Liver (tissue), 9 donors: ENCODE measurements around the gene OR1J1. TPM values are rescaled to one million over a fixed set of nuclear protein-coding genes. Genes with fewer than 3 reads are reported as not detected.

Source experiments
- DNase-seq: peaks from one replicate; pipeline ENCODE4 v3.0.0-alpha.2; 2017; ENCODE audit warnings: low spot score
- H3K27ac ChIP-seq, 2 donors: one replicate each; pipeline ENCODE4 v1.7.0; 2013; ENCODE audit warnings: inconsistent platforms in 2 of 2, low read length in 2 of 2, control low read depth in 1 of 2, low read depth in 1 of 2, mild to moderate bottlenecking in 1 of 2
- H3K27me3 ChIP-seq, 4 donors: one replicate each; pipeline versions ENCODE4 v1.6.1 to v1.7.0; 2013; ENCODE audit warnings: low read length in 3 of 4, inconsistent platforms in 1 of 4, mild to moderate bottlenecking in 1 of 4, moderate library complexity in 1 of 4; ENCODE audit not compliant: control insufficient read depth in 4 of 4, insufficient read depth in 4 of 4
- H3K36me3 ChIP-seq, 4 donors: one replicate each; pipeline versions ENCODE4 v1.6.1 to v1.7.0; 2013; ENCODE audit warnings: low read length in 3 of 4, mild to moderate bottlenecking in 3 of 4, low read depth in 1 of 4, moderate library complexity in 1 of 4; ENCODE audit not compliant: control insufficient read depth in 4 of 4, insufficient read depth in 3 of 4
- H3K4me1 ChIP-seq, 4 donors: one replicate each; pipeline versions ENCODE4 v1.6.1 to v1.7.0; 2013; ENCODE audit warnings: low read length in 3 of 4, mild to moderate bottlenecking in 3 of 4, moderate library complexity in 1 of 4; ENCODE audit not compliant: control insufficient read depth in 4 of 4, insufficient read depth in 4 of 4
- H3K4me3 ChIP-seq, 3 donors: one replicate each; pipeline versions ENCODE4 v1.6.1 to v1.7.0; 2013; ENCODE audit warnings: low read length in 3 of 3, control low read depth in 1 of 3, low read depth in 1 of 3, mild to moderate bottlenecking in 1 of 3
- H3K9ac ChIP-seq, 2 donors: one replicate each; pipeline ENCODE4 v1.7.0; 2013; ENCODE audit warnings: low read length in 2 of 2, mild to moderate bottlenecking in 2 of 2, moderate library complexity in 2 of 2, control low read depth in 1 of 2, low read depth in 1 of 2
- H3K9me3 ChIP-seq, 4 donors: one replicate each; pipeline versions ENCODE4 v1.6.1 to v1.7.0; 2013; ENCODE audit warnings: low read length in 3 of 4; ENCODE audit not compliant: control insufficient read depth in 4 of 4
- ATF3 ChIP-seq: IDR thresholded peaks from 2 replicates; pipeline ENCODE4 v1.6.1; 2016; ENCODE audit warnings: antibody characterized with exemption
- CTCF ChIP-seq: fragments of 150-350 bp; IDR thresholded peaks from 2 replicates; pipeline ENCODE4 v1.5.1; 2017; ENCODE audit warnings: improper control_type of control experiment, low read depth, low read length; ENCODE audit not compliant: missing input control
- EGR1 ChIP-seq, 2 donors: IDR thresholded peaks; 2 replicates each; pipeline ENCODE4 v1.6.1; 2016 to 2018; ENCODE audit warnings: antibody characterized with exemption in 2 of 2, low read depth in 2 of 2
- FOXA1 ChIP-seq: IDR thresholded peaks from 2 replicates; pipeline ENCODE4 v1.6.1; 2016; ENCODE audit warnings: antibody characterized with exemption
- HNF4G ChIP-seq: IDR thresholded peaks from 2 replicates; pipeline ENCODE4 v1.6.1; 2016; ENCODE audit warnings: antibody characterized with exemption
- JUND ChIP-seq, 2 donors: IDR thresholded peaks; 2 replicates each; pipeline ENCODE4 v1.6.1; 2016; ENCODE audit warnings: antibody characterized with exemption in 2 of 2
- MAX ChIP-seq: IDR thresholded peaks from 2 replicates; pipeline ENCODE4 v1.6.1; 2016; ENCODE audit warnings: antibody characterized with exemption
- NR2F2 ChIP-seq: IDR thresholded peaks from 2 replicates; pipeline ENCODE4 v1.6.1; 2016; ENCODE audit warnings: antibody characterized with exemption
- RAD21 ChIP-seq, 2 donors: IDR thresholded peaks; 2 replicates each; pipeline ENCODE4 v1.6.1; 2016; ENCODE audit warnings: antibody characterized with exemption in 2 of 2, mild to moderate bottlenecking in 2 of 2
- REST ChIP-seq: IDR thresholded peaks from 2 replicates; pipeline ENCODE4 v1.6.1; 2016; ENCODE audit warnings: antibody characterized with exemption, mild to moderate bottlenecking
- RXRA ChIP-seq, 2 donors: IDR thresholded peaks; 2 replicates each; pipeline ENCODE4 v1.6.1; 2017 to 2018; ENCODE audit warnings: antibody characterized with exemption in 2 of 2, mild to moderate bottlenecking in 1 of 2
- SP1 ChIP-seq: IDR thresholded peaks from 2 replicates; pipeline ENCODE4 v1.6.1; 2018; ENCODE audit warnings: antibody characterized with exemption, mild to moderate bottlenecking
- TAF1 ChIP-seq: conservative IDR thresholded peaks from 2 replicates; pipeline ENCODE4 v1.6.1; 2016; ENCODE audit warnings: antibody characterized with exemption, mild to moderate bottlenecking
- YY1 ChIP-seq: IDR thresholded peaks from 2 replicates; pipeline ENCODE4 v1.6.1; 2016; ENCODE audit warnings: antibody characterized with exemption, mild to moderate bottlenecking
- ZBTB33 ChIP-seq: IDR thresholded peaks from 2 replicates; pipeline ENCODE4 v1.6.1; 2016; ENCODE audit warnings: antibody characterized with exemption
- WGBS: extraction: QIAGEN DNeasy Blood & Tissue Kit; methylation state at CpG from one replicate; pipeline ENCODE4 v1.1.7; 2013; 5-methylcytosine and 5-hydroxymethylcytosine counted together
- polyA plus RNA-seq, 2 donors: library from polyadenylated mRNA; stranded (reverse) in 1 of 2; unstranded in 1 of 2; fragments of 200-250 nt in 1 of 2; fragments of >200 nt in 1 of 2; fragmentation: Nextera tagmentation in 1 of 2; extraction: Ambion mirVana in 1 of 2; gene quantifications; one replicate each; pipeline versions ENCODE4 v1.2.1 to v1.2.3, GENCODE V29; 2013 to 2015
- total RNA-seq, 2 donors: library from RNA; depleted of rRNA; stranded (reverse); fragments of >200 nt; gene quantifications; one replicate each; pipeline ENCODE4 v1.2.3, GENCODE V29; 2014
- donor health status: healthy.
- donor health status: healthy.
- donor health status: healthy.
- donor health status: healthy.
- donor health status: healthy.

OR1J1 gene
- total and polyA plus RNA-seq, 4 donors, result not detected

GRCh38 chr9:122518841-122519240 lies 41.1 kb upstream of the OR1J1 start, which contains the start of gene OR1J4:
Gene OR1J4, plus strand, starts transcription at chr9:122519141. Its CDS starts 0 bp downstream, at chr9:122519141.
- Histone ChIP-seq H3K9ac (no peak within 1 kb of the TSS), H3K9me3 (no peaks in the 10 kb centered on the region), H3K27ac (no peak within 1 kb of the TSS), H3K4me1 (no peaks in the 10 kb centered on the region), H3K4me3 (no peak within 1 kb of the TSS), H3K36me3 (no peaks in the 10 kb centered on the region), H3K27me3 (peaks cover 0 to 2% (median 0%) of the 10 kb centered on the region in 4 donors)
- TF ChIP-seq RXRA (IDR thresholded peaks at IDR 0.05), result no peak
- no peak for TF ChIP-seq JUND (IDR thresholded peaks at IDR 0.05)
- TF ChIP-seq CTCF, result no peak
- no peak for TF ChIP-seq SP1
- TF ChIP-seq FOXA1, result no peak
- 77% methylated on average over 4 of the region's 4 CpGs for WGBS
- DNase-seq, result no peak

GRCh38 chr9:122518226-122518625 lies 40.5 kb upstream of the OR1J1 start:
- Histone ChIP-seq H3K27ac (no peak overlapping the region), H3K27me3 (peaks cover 0 to 2% (median 0%) of the 10 kb centered on the region in 4 donors), H3K4me1 (no peaks in the 10 kb centered on the region), H3K9me3 (no peaks in the 10 kb centered on the region), H3K9ac (no peak overlapping the region), H3K4me3 (no peak overlapping the region), H3K36me3 (no peaks in the 10 kb centered on the region)
- no peak for DNase-seq
- 51% methylated on average over 2 of the region's 2 CpGs for WGBS
- no peak for TF ChIP-seq JUND (IDR thresholded peaks at IDR 0.05)
- no peak for TF ChIP-seq CTCF
- no peak for TF ChIP-seq REST
- no peak for TF ChIP-seq RXRA (IDR thresholded peaks at IDR 0.05)
- no peak for TF ChIP-seq RAD21 (IDR thresholded peaks at IDR 0.05)
- no peak for TF ChIP-seq ATF3
- no peak for TF ChIP-seq ZBTB33
- no peak for TF ChIP-seq NR2F2
- no peak for TF ChIP-seq TAF1
- TF ChIP-seq SP1, result no peak
- TF ChIP-seq HNF4G, result no peak
- TF ChIP-seq YY1, result no peak
- TF ChIP-seq MAX, result no peak
- no peak for TF ChIP-seq FOXA1
- no peak for TF ChIP-seq EGR1 (IDR thresholded peaks at IDR 0.05; ENCODE audit: low read depth in 2 of 2)
